ENCODE results near the gene BICD2. TPM values are rescaled to one million over a fixed set of nuclear protein-coding genes. Genes with fewer than 3 reads are reported as not detected.

BICD2 gene
- total and polyA plus RNA-seq, 2 of the 13 experiments (the other 11 are each of a cell fraction or from before 2014, with no cell fraction given), result 5.1 to 17.4 TPM

DNA sequence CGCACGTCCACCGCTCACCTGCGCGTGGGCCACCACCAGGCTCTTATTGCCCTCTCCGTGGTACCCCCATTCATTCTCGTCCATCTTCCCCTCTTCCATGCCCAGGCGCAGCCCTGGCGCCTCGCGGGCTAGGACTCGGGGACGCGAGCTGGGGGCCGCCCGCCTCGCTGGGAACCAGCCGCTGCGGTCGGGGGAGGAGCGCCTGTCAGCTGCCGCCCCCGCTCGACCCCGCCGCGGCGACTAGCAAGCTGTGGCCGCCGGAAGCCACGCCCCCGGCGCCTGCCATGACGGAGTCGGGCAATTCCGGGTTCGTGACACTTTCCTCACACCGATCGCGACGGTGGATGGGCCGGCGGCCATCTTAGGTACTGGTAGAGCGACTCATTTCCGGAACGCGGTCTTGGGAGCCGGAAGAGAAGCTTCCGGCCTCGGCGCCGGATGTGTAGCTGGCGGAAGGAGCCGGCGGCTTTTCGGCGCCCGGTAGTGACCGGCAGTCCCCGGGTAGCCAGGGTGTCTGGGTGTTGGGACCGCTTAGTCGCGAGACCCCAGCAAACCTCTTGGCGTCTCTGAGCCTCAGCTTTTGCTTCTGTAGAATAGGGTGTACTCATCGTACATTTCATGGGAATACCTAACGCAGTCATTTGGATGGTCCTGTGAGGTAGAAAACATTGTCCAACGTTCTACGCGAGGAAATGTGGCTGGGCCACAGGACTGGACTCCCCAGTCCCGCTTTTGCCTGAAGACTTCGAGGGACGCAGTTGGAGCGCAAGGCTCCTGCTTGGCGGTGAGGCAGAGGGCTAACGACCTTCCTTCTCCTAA lies 94.5 kb downstream of the BICD2 start, which contains the start of gene IPPK (continued):
- TF ChIP-seq SAFB2 (CRISPR knock-in tag; IDR thresholded peaks at IDR 0.05; ENCODE audit: borderline replicate concordance, low read depth) (no peak), PTBP1 (IDR thresholded peaks at IDR 0.05; ENCODE audit: low read depth, low read length, poor library complexity, severe bottlenecking) (no peak), DNMT3B (CRISPR knock-in tag; conservative IDR thresholded peaks at IDR 0.05) (no peak; the same call in 1 of the 2 replicates), FIP1L1 (IDR thresholded peaks at IDR 0.05; ENCODE audit: borderline replicate concordance, insufficient read depth, low read depth, low read length) (no peak), ZNF160 (CRISPR knock-in tag; IDR thresholded peaks at IDR 0.05) (no peak), ZSCAN12 (CRISPR knock-in tag; IDR thresholded peaks at IDR 0.05) (peak; percentile 84; the same call in 1 of the 2 replicates), ZNF577 (CRISPR knock-in tag; IDR thresholded peaks at IDR 0.05; ENCODE audit: borderline replicate concordance, low read depth) (no peak), AKAP8 (CRISPR knock-in tag; IDR thresholded peaks at IDR 0.05) (peak; percentile 1; the same call in 1 of the 2 replicates), RELA (CRISPR knock-in tag; IDR thresholded peaks at IDR 0.05) (0 out of 2 replicates have a peak, but pooled peaks have one; percentile 44), SPEN (CRISPR knock-in tag; IDR thresholded peaks at IDR 0.05; ENCODE audit: low read depth) (peak; percentile 86), BHLHE40 (IDR thresholded peaks at IDR 0.05; ENCODE audit: low read length) (no peak), ZC3H4 (CRISPR knock-in tag; IDR thresholded peaks at IDR 0.05; ENCODE audit: borderline replicate concordance) (no peak), MEIS1 (CRISPR knock-in tag; IDR thresholded peaks at IDR 0.05; ENCODE audit: borderline replicate concordance) (0 out of 2 replicates have a peak, but pooled peaks have one; percentile 74), ZNF781 (CRISPR knock-in tag; IDR thresholded peaks at IDR 0.05; ENCODE audit: borderline replicate concordance, not compliant biosample characterization) (no peak)
- TF ChIP-seq, protein P1, sequence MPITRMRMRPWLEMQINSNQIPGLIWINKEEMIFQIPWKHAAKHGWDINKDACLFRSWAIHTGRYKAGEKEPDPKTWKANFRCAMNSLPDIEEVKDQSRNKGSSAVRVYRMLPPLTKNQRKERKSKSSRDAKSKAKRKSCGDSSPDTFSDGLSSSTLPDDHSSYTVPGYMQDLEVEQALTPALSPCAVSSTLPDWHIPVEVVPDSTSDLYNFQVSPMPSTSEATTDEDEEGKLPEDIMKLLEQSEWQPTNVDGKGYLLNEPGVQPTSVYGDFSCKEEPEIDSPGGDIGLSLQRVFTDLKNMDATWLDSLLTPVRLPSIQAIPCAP (CRISPR knock-in tag; IDR thresholded peaks at IDR 0.05; ENCODE audit: low read depth), result no peak
- TF ChIP-seq, protein P2, sequence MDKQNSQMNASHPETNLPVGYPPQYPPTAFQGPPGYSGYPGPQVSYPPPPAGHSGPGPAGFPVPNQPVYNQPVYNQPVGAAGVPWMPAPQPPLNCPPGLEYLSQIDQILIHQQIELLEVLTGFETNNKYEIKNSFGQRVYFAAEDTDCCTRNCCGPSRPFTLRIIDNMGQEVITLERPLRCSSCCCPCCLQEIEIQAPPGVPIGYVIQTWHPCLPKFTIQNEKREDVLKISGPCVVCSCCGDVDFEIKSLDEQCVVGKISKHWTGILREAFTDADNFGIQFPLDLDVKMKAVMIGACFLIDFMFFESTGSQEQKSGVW (CRISPR knock-in tag; IDR thresholded peaks at IDR 0.05; ENCODE audit: borderline replicate concordance), result no peak
- TF ChIP-seq, protein P3, sequence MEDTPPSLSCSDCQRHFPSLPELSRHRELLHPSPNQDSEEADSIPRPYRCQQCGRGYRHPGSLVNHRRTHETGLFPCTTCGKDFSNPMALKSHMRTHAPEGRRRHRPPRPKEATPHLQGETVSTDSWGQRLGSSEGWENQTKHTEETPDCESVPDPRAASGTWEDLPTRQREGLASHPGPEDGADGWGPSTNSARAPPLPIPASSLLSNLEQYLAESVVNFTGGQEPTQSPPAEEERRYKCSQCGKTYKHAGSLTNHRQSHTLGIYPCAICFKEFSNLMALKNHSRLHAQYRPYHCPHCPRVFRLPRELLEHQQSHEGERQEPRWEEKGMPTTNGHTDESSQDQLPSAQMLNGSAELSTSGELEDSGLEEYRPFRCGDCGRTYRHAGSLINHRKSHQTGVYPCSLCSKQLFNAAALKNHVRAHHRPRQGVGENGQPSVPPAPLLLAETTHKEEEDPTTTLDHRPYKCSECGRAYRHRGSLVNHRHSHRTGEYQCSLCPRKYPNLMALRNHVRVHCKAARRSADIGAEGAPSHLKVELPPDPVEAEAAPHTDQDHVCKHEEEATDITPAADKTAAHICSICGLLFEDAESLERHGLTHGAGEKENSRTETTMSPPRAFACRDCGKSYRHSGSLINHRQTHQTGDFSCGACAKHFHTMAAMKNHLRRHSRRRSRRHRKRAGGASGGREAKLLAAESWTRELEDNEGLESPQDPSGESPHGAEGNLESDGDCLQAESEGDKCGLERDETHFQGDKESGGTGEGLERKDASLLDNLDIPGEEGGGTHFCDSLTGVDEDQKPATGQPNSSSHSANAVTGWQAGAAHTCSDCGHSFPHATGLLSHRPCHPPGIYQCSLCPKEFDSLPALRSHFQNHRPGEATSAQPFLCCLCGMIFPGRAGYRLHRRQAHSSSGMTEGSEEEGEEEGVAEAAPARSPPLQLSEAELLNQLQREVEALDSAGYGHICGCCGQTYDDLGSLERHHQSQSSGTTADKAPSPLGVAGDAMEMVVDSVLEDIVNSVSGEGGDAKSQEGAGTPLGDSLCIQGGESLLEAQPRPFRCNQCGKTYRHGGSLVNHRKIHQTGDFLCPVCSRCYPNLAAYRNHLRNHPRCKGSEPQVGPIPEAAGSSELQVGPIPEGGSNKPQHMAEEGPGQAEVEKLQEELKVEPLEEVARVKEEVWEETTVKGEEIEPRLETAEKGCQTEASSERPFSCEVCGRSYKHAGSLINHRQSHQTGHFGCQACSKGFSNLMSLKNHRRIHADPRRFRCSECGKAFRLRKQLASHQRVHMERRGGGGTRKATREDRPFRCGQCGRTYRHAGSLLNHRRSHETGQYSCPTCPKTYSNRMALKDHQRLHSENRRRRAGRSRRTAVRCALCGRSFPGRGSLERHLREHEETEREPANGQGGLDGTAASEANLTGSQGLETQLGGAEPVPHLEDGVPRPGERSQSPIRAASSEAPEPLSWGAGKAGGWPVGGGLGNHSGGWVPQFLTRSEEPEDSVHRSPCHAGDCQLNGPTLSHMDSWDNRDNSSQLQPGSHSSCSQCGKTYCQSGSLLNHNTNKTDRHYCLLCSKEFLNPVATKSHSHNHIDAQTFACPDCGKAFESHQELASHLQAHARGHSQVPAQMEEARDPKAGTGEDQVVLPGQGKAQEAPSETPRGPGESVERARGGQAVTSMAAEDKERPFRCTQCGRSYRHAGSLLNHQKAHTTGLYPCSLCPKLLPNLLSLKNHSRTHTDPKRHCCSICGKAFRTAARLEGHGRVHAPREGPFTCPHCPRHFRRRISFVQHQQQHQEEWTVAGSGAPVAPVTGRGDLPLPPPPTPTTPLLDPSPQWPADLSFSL (CRISPR knock-in tag; IDR thresholded peaks at IDR 0.05), result peak; percentile 29; the same call in 1 of the 2 replicates
- TF ChIP-seq, protein P4, sequence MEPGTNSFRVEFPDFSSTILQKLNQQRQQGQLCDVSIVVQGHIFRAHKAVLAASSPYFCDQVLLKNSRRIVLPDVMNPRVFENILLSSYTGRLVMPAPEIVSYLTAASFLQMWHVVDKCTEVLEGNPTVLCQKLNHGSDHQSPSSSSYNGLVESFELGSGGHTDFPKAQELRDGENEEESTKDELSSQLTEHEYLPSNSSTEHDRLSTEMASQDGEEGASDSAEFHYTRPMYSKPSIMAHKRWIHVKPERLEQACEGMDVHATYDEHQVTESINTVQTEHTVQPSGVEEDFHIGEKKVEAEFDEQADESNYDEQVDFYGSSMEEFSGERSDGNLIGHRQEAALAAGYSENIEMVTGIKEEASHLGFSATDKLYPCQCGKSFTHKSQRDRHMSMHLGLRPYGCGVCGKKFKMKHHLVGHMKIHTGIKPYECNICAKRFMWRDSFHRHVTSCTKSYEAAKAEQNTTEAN (CRISPR knock-in tag; conservative IDR thresholded peaks at IDR 0.05), result peak; percentile 40; the same call in 1 of the 2 replicates

Data from HepG2 (cell line).